GM10248 (cell line): ENCODE data around the gene ANKH.

ENCODE experiments used
- CTCF ChIA-PET: fragments of 300-600 bp; sonication (Branson Sonifier 250); formaldehyde crosslinking; extraction: SDS; loops from one replicate; lab custom pipeline; 2021; ENCODE audit warnings: antibody characterized with exemption; lab: Yijun Ruan, JAX
- POLR2A ChIA-PET: fragments of 350-650 bp; sonication (Branson Sonifier 250); formaldehyde crosslinking; extraction: SDS; loops from one replicate; lab custom pipeline; 2020; ENCODE audit warnings: antibody characterized with exemption; lab: Yijun Ruan, JAX
- DNase-seq: peaks from one replicate; pipeline ENCODE4 v3.0.0; 2012; ENCODE audit errors: extremely low spot score
- CTCF ChIP-seq: IDR thresholded peaks from 2 replicates; pipeline ENCODE4 v1.5.1; 2012; ENCODE audit warnings: mild to moderate bottlenecking, low read depth; ENCODE audit errors: extremely low read depth, missing control alignments, control extremely low read depth

The ANKH gene

GRCh38 chr5:14776602-14777001 is 95.0 kb downstream of the ANKH start:
- POLR2A ChIA-PET: no interaction called here
- CTCF ChIA-PET: no interaction called here

DNA sequence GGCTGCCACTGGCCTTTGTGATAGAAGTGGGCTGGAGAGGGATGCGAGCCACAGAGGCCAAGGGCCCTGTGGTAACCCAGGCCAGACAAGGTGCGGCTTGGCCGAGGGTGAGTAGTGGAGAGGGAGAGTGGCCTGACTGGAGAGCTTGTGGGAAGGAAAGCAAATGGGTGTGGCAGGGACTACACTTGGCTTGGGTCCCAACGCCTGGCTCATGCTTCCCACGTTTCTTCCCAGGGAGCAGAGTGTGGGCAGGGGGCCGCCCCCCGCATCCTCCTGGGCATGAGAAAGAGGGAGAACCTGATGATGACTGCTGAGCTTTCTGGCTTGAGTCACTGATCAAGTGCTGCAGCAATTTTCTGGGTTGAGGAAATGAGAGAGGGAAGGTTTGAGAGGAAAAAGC is 95.7 kb downstream of the ANKH start:
- ChIA-PET POLR2A (no interaction called here), CTCF (interaction anchor here (1.0 kb wide), 1 partner anchor 13 kb away, joined by 4 read pairs; no protein-coding TSS in a partner anchor)
- DNase-seq: no peak
- peak; percentile 1 for TF ChIP-seq CTCF

More at GRCh38 chr5:14776602-14777001, 95.0 kb downstream of the ANKH start:
- TF ChIP-seq CTCF: no peak
- DNase-seq: no peak

DNA sequence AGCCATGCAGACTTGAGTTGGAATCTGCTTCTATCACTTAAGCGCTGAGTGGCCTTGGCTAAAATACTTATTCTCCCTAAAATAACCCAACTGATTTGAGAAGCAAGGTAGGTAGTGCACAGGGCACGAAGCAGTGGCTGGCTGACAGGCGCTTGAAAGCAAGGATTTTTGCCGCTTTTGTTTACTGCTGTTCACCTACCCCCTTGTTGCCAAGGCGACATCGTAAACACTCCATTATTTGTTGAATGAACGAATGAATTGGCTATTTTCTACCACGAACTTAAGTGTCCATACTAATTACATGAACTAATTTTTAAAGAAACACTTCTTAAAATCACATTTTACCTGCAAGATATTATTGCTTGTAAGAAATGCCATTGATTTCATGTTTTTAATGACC is 98.0 kb downstream of the ANKH start:
- CTCF ChIA-PET: interaction anchor here (1.6 kb wide), 1 partner anchor 11 kb away, joined by 3 read pairs; no protein-coding TSS in a partner anchor
- POLR2A ChIA-PET: no interaction called here
- DNase-seq: no peak
- no peak for TF ChIP-seq CTCF

DNA sequence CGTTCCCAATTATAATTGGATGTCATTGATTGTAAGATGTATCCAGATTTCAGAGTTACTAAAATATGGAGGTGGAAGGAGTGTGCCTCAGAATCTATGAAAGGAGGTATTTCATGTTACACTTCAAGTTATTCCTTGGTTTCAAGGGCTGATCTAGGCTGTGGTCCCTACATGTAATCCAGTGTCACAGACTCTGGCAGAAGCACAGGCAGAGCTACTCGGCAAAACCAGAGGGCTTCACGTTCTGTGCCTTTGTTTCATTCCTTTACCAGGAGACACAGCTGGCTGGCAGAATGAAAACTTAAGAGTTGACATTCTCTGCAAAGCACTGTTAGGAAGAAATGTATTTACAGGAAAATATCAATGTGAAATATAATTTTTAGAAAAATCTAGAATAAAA is 99.6 kb downstream of the ANKH start:
- POLR2A ChIA-PET: no interaction called here
- CTCF ChIA-PET: interaction anchor here (1.8 kb wide), 1 partner anchor 231 kb away, joined by 5 read pairs; no protein-coding TSS in a partner anchor
- TF ChIP-seq CTCF: no peak
- no peak for DNase-seq

GRCh38 chr5:14771189-14771588 is 100.4 kb downstream of the ANKH start:
- POLR2A ChIA-PET: no interaction called here
- CTCF ChIA-PET: interaction anchor here (0.9 to 1.8 kb wide), 2 partner anchors 10 to 232 kb away, joined by 4 to 5 read pairs; no protein-coding TSS in a partner anchor
- no peak for DNase-seq
- no peak for TF ChIP-seq CTCF

DNA sequence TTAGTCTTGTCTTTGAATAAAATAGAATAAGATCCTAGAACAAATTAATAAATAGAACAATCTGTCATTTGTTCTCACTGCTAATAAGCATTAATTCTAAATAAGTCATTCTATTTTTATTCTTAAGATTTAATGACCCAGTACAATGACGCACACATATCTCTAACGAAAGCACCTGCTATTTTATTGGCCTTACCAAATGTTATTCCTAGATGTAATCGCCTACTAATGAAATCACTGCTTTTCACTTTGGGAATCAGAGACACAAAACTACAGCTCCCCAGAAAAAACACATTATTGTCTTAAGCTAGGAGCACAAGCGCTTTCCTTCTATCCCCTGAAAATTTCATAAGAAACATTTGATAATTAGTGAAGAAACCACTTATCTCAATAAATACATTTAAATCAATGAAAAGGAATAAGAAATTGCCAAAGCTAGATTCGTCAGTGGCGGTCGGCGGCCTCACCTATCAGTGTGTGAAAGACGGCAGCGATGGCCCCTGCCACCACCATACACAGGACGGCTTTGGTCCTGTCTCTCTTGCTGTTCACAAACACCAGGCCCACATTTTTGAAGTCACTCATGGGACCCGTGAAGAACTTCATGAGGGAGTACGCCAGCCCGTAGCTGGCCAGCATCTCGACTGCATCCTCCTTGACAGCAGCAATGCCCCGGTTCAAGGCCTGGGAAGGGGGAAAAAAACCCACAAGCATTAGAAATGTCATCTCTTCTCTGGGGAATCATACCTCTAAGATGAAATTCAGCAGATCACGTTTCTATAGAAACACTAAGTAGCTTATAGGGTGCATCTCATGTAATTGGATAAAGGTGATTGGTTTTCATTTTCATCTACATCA is 102.8 kb downstream of the ANKH start:
- POLR2A ChIA-PET: no interaction called here
- CTCF ChIA-PET: interaction anchor here (1.1 to 3.1 kb wide), 4 partner anchors 10 to 235 kb away, joined by 4 to 14 read pairs (median 5); no protein-coding TSS in a partner anchor
- no peak for TF ChIP-seq CTCF
- DNase-seq: no peak
